Sigmoid colon (tissue), 7 donors: ENCODE results near the gene IGFL2. TPM values are rescaled to one million over a fixed set of nuclear protein-coding genes. Genes with fewer than 3 reads are reported as not detected.

Experiments used
- DNase-seq: peaks from one replicate; pipeline ENCODE4 v3.0.0-alpha.2; 2019
- H3K27ac ChIP-seq, 4 donors: fragments of 200-600 bp; sonication (generic); one replicate each; pipeline ENCODE4 v1.5.1; 2016 to 2019; ENCODE audit warnings: mild to moderate bottlenecking in 1 of 4
- H3K27me3 ChIP-seq, 3 donors: fragments of 200-600 bp; sonication (generic); one replicate each; pipeline ENCODE4 v1.5.1; 2019; ENCODE audit warnings: mild to moderate bottlenecking in 1 of 3
- H3K36me3 ChIP-seq, 4 donors: fragments of 200-600 bp; sonication (generic); one replicate each; pipeline ENCODE4 v1.5.1; 2016 to 2019
- H3K4me1 ChIP-seq, 4 donors: fragments of 200-600 bp; sonication (generic); one replicate each; pipeline ENCODE4 v1.5.1; 2017 to 2019
- H3K4me3 ChIP-seq, 4 donors: fragments of 200-600 bp; sonication (generic); one replicate each; pipeline ENCODE4 v1.5.1; 2017 to 2019; ENCODE audit warnings: mild to moderate bottlenecking in 2 of 4, moderate library complexity in 1 of 4
- H3K9me3 ChIP-seq, 4 donors: fragments of 200-600 bp in 3 of 4; sonication (generic) in 3 of 4; one replicate each; pipeline versions ENCODE4 v1.5.1 to v1.6.1; 2013 to 2019
- CTCF ChIP-seq, 4 experiments: fragments of 450-650 bp in 3 of 4; fragments of 200-600 bp in 1 of 4; IDR thresholded peaks; one replicate each; pipeline ENCODE4 v1.5.1; 2016 to 2019; ENCODE audit warnings: antibody characterized with exemption in 4 of 4, mild to moderate bottlenecking in 3 of 4, moderate library complexity in 2 of 4
- EP300 ChIP-seq, 4 donors: sonication (generic); formaldehyde crosslinking; IDR thresholded peaks; one replicate each; pipeline ENCODE4 v1.6.1; 2017; ENCODE audit warnings: antibody characterized with exemption in 4 of 4
- POLR2A ChIP-seq, 2 donors: fragments of 450-650 bp; IDR thresholded peaks; one replicate each; pipeline ENCODE4 v1.6.1; 2016; ENCODE audit warnings: antibody characterized with exemption in 2 of 2, mild to moderate bottlenecking in 2 of 2, moderate library complexity in 2 of 2
- POLR2AphosphoS5 ChIP-seq, 4 donors: sonication (generic); formaldehyde crosslinking; IDR thresholded peaks; one replicate each; pipeline ENCODE4 v1.6.1; 2017; ENCODE audit warnings: antibody characterized with exemption in 4 of 4
- WGBS, 2 donors: extraction: QIAGEN DNeasy Blood & Tissue Kit; methylation state at CpG; one replicate each; pipeline ENCODE4 v1.1.7; 2013; 5-methylcytosine and 5-hydroxymethylcytosine counted together
- intact Hi-C: fragments of 100-400 bp; cut with DNase I; formaldehyde crosslinking; loops from one replicate; pipeline ENCODE4 v1.15.1; 2023
- polyA plus RNA-seq, 3 donors: library from polyadenylated mRNA; stranded (reverse); fragments of 200-250 nt; gene quantifications; one replicate each; pipeline ENCODE4 v1.2.3, GENCODE V29; 2013
- total RNA-seq, 4 donors: library from RNA; depleted of rRNA; stranded (reverse); fragments of >200 nt; gene quantifications; one replicate each; pipeline ENCODE4 v1.1.0, GENCODE V29; 2016
- donor health status: healthy with polysubstance abuse.
- donor health status: Bipolar disorder and iron deficiency.
- donor health status: healthy.

The IGFL2 gene
- total and polyA plus RNA-seq, 7 donors: 0.49 to 1.8 (median 1.1) TPM; not detected in 4

- no peak for DNase-seq
- Histone ChIP-seq H3K36me3 (no peaks in the 10 kb centered on the region), H3K4me1 (no peaks in the 10 kb centered on the region), H3K4me3 (no peak overlapping the region), H3K27me3 (no peaks in the 10 kb centered on the region), H3K27ac (no peak overlapping the region), H3K9me3 (no peaks in the 10 kb centered on the region)
- WGBS, 2 donors: 69 to 73% methylated on average over 4 of the region's 4 CpGs
- intact Hi-C loops: no loop called here
- no peak for TF ChIP-seq POLR2A (IDR thresholded peaks at IDR 0.05)
- no peak for TF ChIP-seq POLR2AphosphoS5 (IDR thresholded peaks at IDR 0.05)
- no peak for TF ChIP-seq CTCF (IDR thresholded peaks at IDR 0.05)
- TF ChIP-seq EP300 (IDR thresholded peaks at IDR 0.05): no peak
These were observed 22.6 kb upstream of the IGFL2 start for GRCh38 chr19:46125447-46125846.

- intact Hi-C loops: no loop called here
- 88 to 97% methylated on average over 2 of the region's 2 CpGs for WGBS, 2 donors
- TF ChIP-seq POLR2AphosphoS5 (IDR thresholded peaks at IDR 0.05) (no peak), CTCF (IDR thresholded peaks at IDR 0.05) (no peak), EP300 (IDR thresholded peaks at IDR 0.05) (no peak), POLR2A (IDR thresholded peaks at IDR 0.05) (no peak)
These were observed 21.9 kb upstream of the IGFL2 start for GRCh38 chr19:46126086-46126580.

GRCh38 chr19:46131485-46132143 is 16.4 kb upstream of the IGFL2 start:
- intact Hi-C loops: no loop called here
- Histone ChIP-seq H3K4me1 (peaks cover 0 to 26% (median 23%) of the 10 kb centered on the region in 4 donors), H3K9me3 (no peaks in the 10 kb centered on the region), H3K27me3 (no peaks in the 10 kb centered on the region), H3K4me3 (no peak overlapping the region), H3K36me3 (no peaks in the 10 kb centered on the region), H3K27ac (peak overlapping the region in 3 of 4 donors; percentile 50 to 81 (median 76))
- WGBS, 2 donors: 78 to 86% methylated on average over 10 of the region's 10 CpGs
- no peak for DNase-seq
- TF ChIP-seq EP300 (IDR thresholded peaks at IDR 0.05) (no peak), POLR2A (IDR thresholded peaks at IDR 0.05) (no peak), CTCF (IDR thresholded peaks at IDR 0.05) (no peak), POLR2AphosphoS5 (IDR thresholded peaks at IDR 0.05) (no peak)

More at GRCh38 chr19:46126086-46126580, 21.9 kb upstream of the IGFL2 start:
- Histone ChIP-seq H3K27ac (no peak overlapping the region), H3K27me3 (no peaks in the 10 kb centered on the region), H3K36me3 (no peaks in the 10 kb centered on the region), H3K9me3 (no peaks in the 10 kb centered on the region), H3K4me3 (no peak overlapping the region), H3K4me1 (no peaks in the 10 kb centered on the region)
- no peak for DNase-seq

- Histone ChIP-seq H3K9me3 (no peaks in the 10 kb centered on the region), H3K4me1 (peaks cover 0 to 26% (median 23%) of the 10 kb centered on the region in 4 donors), H3K27me3 (no peaks in the 10 kb centered on the region), H3K36me3 (no peaks in the 10 kb centered on the region), H3K27ac (peak overlapping the region; percentile 50 to 81 (median 75)), H3K4me3 (peak overlapping the region in 1 of 4 donors; percentile 15)
- DNase-seq: no peak
- WGBS, 2 donors: 79 to 93% methylated on average over 4 of the region's 4 CpGs
- TF ChIP-seq EP300 (IDR thresholded peaks at IDR 0.05): no peak
- TF ChIP-seq POLR2A (IDR thresholded peaks at IDR 0.05): no peak
- no peak for TF ChIP-seq POLR2AphosphoS5 (IDR thresholded peaks at IDR 0.05)
- TF ChIP-seq CTCF (IDR thresholded peaks at IDR 0.05): no peak
- intact Hi-C loops: no loop called here
These were observed 15.4 kb upstream of the IGFL2 start for GRCh38 chr19:46132508-46133100.
